Loucy (cell line): ENCODE measurements around the gene DENND2A.

Experiments used
- H2AFZ ChIP-seq: fragments of 200-600 bp; sonication (generic); 2 replicates; pipeline ENCODE4 v1.6.0; 2016; ENCODE audit warnings: antibody characterized with exemption, mild to moderate bottlenecking, low read length, moderate library complexity
- H3F3A ChIP-seq: fragments of 200-600 bp; 2 replicates; pipeline ENCODE4 v1.6.0; 2016; ENCODE audit warnings: antibody characterized with exemption, low read depth, mild to moderate bottlenecking
- H3K27me3 ChIP-seq: fragments of 200-600 bp; sonication (generic); 2 replicates; pipeline ENCODE4 v1.6.1; 2014; ENCODE audit warnings: low read length, mild to moderate bottlenecking; ENCODE audit not compliant: insufficient read depth, poor library complexity, severe bottlenecking
- H3K36me3 ChIP-seq: fragments of 200-600 bp; sonication (generic); 2 replicates; pipeline ENCODE4 v1.6.1; 2016; ENCODE audit warnings: low read length; ENCODE audit not compliant: insufficient read depth
- H3K4me1 ChIP-seq: fragments of 200-600 bp; sonication (generic); 2 replicates; pipeline ENCODE4 v1.5.1; 2014; ENCODE audit warnings: low read length, mild to moderate bottlenecking; ENCODE audit not compliant: insufficient read depth, poor library complexity, severe bottlenecking
- H3K4me2 ChIP-seq: fragments of 200-600 bp; sonication (generic); 2 replicates; pipeline ENCODE4 v1.6.0; 2014; ENCODE audit warnings: antibody characterized with exemption, low read length, low read depth, mild to moderate bottlenecking; ENCODE audit not compliant: poor library complexity, severe bottlenecking
- H3K4me3 ChIP-seq: fragments of 200-600 bp; sonication (generic); 2 replicates; pipeline ENCODE4 v1.5.1; 2014; ENCODE audit warnings: low read length, mild to moderate bottlenecking, mixed read lengths; ENCODE audit not compliant: poor library complexity, severe bottlenecking
- H3K79me2 ChIP-seq: fragments of 200-600 bp; sonication (generic); 2 replicates; pipeline ENCODE4 v1.6.1; 2014; ENCODE audit warnings: low read length; ENCODE audit not compliant: insufficient read depth
- H3K9ac ChIP-seq: fragments of 200-600 bp; sonication (generic); 2 replicates; pipeline ENCODE4 v1.6.0; 2014; ENCODE audit warnings: mild to moderate bottlenecking, low read depth, low read length, moderate library complexity; ENCODE audit not compliant: poor library complexity, severe bottlenecking
- H3K9me2 ChIP-seq: fragments of 200-600 bp; sonication (generic); replicated peaks from 2 replicates; pipeline ENCODE4 v1.6.1; 2016; ENCODE audit warnings: low read depth, low read length, mixed read lengths
- H3K9me3 ChIP-seq: fragments of 200-600 bp; sonication (generic); 2 replicates; pipeline ENCODE4 v1.6.1; 2014; ENCODE audit warnings: mild to moderate bottlenecking, antibody characterized with exemption, low read length, low read depth; ENCODE audit not compliant: insufficient read depth
- H4K20me1 ChIP-seq: fragments of 200-600 bp; sonication (generic); 2 replicates; pipeline ENCODE4 v1.6.0; 2014; ENCODE audit warnings: antibody characterized with exemption, low read length, mild to moderate bottlenecking; ENCODE audit not compliant: insufficient read depth, poor library complexity, severe bottlenecking
- EZH2phosphoT487 ChIP-seq: fragments of 200-600 bp; IDR thresholded peaks from 2 replicates; pipeline ENCODE4 v1.6.1; 2018; ENCODE audit warnings: antibody characterized with exemption, mild to moderate bottlenecking, moderate library complexity, borderline replicate concordance
- TF ChIP-seq, protein P1 (sequence below): fragments of 200-600 bp; sonication (generic); conservative IDR thresholded peaks from 2 replicates; pipeline ENCODE4 v1.5.1; 2014; ENCODE audit warnings: mild to moderate bottlenecking, antibody characterized with exemption, low read length

DENND2A gene

DNA sequence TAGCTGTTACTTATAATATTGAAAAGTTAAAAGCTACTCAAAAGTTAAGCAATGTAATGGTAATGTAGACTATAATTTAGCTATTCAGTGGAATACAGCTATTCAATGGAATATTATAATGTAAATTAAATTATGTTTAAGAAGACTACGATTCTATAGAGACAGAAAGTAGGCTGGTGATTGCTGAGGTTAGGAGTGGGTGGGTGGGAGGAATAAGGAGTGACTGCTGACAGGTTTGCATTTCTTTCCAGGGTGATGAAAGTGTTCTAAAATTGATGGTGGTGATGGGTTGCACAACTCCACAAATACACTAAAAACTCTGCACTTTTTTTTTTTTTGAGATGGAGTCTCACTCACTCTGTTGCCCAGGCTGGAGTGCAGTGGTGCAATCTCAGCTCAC lies 21.4 kb downstream of the DENND2A start:
- no peaks in the 10 kb centered on the region for H3K79me2 ChIP-seq
- TF ChIP-seq, protein P1, sequence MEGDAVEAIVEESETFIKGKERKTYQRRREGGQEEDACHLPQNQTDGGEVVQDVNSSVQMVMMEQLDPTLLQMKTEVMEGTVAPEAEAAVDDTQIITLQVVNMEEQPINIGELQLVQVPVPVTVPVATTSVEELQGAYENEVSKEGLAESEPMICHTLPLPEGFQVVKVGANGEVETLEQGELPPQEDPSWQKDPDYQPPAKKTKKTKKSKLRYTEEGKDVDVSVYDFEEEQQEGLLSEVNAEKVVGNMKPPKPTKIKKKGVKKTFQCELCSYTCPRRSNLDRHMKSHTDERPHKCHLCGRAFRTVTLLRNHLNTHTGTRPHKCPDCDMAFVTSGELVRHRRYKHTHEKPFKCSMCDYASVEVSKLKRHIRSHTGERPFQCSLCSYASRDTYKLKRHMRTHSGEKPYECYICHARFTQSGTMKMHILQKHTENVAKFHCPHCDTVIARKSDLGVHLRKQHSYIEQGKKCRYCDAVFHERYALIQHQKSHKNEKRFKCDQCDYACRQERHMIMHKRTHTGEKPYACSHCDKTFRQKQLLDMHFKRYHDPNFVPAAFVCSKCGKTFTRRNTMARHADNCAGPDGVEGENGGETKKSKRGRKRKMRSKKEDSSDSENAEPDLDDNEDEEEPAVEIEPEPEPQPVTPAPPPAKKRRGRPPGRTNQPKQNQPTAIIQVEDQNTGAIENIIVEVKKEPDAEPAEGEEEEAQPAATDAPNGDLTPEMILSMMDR: no peak
- TF ChIP-seq EZH2phosphoT487: no peak
- H4K20me1 ChIP-seq: no peaks in the 10 kb centered on the region
- H3K4me1 ChIP-seq: no peaks in the 10 kb centered on the region
- H3F3A ChIP-seq: no peaks in the 10 kb centered on the region
- no peaks in the 10 kb centered on the region for H3K9me3 ChIP-seq
- H3K9ac ChIP-seq: no peak overlapping the region
- H3K27me3 ChIP-seq: no peaks in the 10 kb centered on the region
- no peaks in the 10 kb centered on the region for H3K36me3 ChIP-seq
- H2AFZ ChIP-seq: no peak overlapping the region
- H3K9me2 ChIP-seq: no peaks in the 10 kb centered on the region
- no peak overlapping the region for H3K4me2 ChIP-seq
- H3K4me3 ChIP-seq: no peak overlapping the region

GRCh38 chr7:140618306-140618705 lies 22.3 kb downstream of the DENND2A start:
- Histone ChIP-seq H3K9me2 (no peaks in the 10 kb centered on the region), H3F3A (no peaks in the 10 kb centered on the region), H2AFZ (no peak overlapping the region), H4K20me1 (no peaks in the 10 kb centered on the region), H3K27me3 (no peaks in the 10 kb centered on the region), H3K4me3 (no peak overlapping the region), H3K9me3 (no peaks in the 10 kb centered on the region), H3K4me1 (no peaks in the 10 kb centered on the region), H3K4me2 (no peak overlapping the region), H3K9ac (no peak overlapping the region), H3K36me3 (no peaks in the 10 kb centered on the region), H3K79me2 (no peaks in the 10 kb centered on the region)
- TF ChIP-seq, protein P1: no peak
- no peak for TF ChIP-seq EZH2phosphoT487

GRCh38 chr7:140617081-140617480 lies 23.5 kb downstream of the DENND2A start:
- TF ChIP-seq EZH2phosphoT487: no peak
- TF ChIP-seq, protein P1: no peak
- Histone ChIP-seq H3K9me2 (no peaks in the 10 kb centered on the region), H4K20me1 (no peaks in the 10 kb centered on the region), H3K9me3 (no peaks in the 10 kb centered on the region), H3K4me3 (no peak overlapping the region), H3K27me3 (no peaks in the 10 kb centered on the region), H3K9ac (no peak overlapping the region), H3K79me2 (no peaks in the 10 kb centered on the region), H3K4me2 (no peak overlapping the region), H2AFZ (no peak overlapping the region), H3K36me3 (no peaks in the 10 kb centered on the region), H3F3A (no peaks in the 10 kb centered on the region), H3K4me1 (no peaks in the 10 kb centered on the region)
